Caco-2 (cell line): ENCODE data around the gene CNTN6. TPM values are rescaled to one million over a fixed set of nuclear protein-coding genes. Genes with fewer than 3 reads are reported as not detected.

Experiments used
- BruUV-seq: library from RNA; stranded (reverse); fragments of 400-500 nt; replicated peaks from 2 replicates; lab custom pipeline; 2021; lab: Mats Ljungman, UMichigan
- CTCF ChIA-PET: fragments of 300-600 bp; sonication (Branson Sonifier 250); formaldehyde crosslinking; loops from one replicate; lab custom pipeline; 2022; ENCODE audit warnings: antibody characterized with exemption; lab: Charles Lee
- POLR2A ChIA-PET: fragments of 300-600 bp; sonication (Branson Sonifier 250); formaldehyde crosslinking; loops from one replicate; lab custom pipeline; 2022; ENCODE audit warnings: antibody characterized with exemption; lab: Charles Lee
- DNase-seq, 2 experiments: peaks; one replicate each; pipeline versions ENCODE4 v3.0.0 to v3.0.0-alpha.2; 2020 to 2022
- H3K27me3 ChIP-seq: replicated peaks from 2 replicates; pipeline ENCODE4 v1.6.0; 2011; ENCODE audit warnings: low read length; ENCODE audit not compliant: control insufficient read depth, insufficient read depth
- H3K36me3 ChIP-seq: 2 replicates; pipeline ENCODE4 v1.5.1; 2011; ENCODE audit warnings: low read length; ENCODE audit not compliant: control insufficient read depth, insufficient read depth
- H3K4me1 ChIP-seq: fragments of 250-450 bp; sonication (Bioruptor Pico); 2 replicates; pipeline ENCODE4 v1.5.1; 2020; ENCODE audit warnings: mild to moderate bottlenecking
- H3K4me3 ChIP-seq: 2 replicates; pipeline ENCODE4 v1.5.1; 2011; ENCODE audit warnings: low read depth, mild to moderate bottlenecking, control low read depth, low read length
- H3K9me3 ChIP-seq: fragments of 250-450 bp; sonication (Bioruptor Pico); 2 replicates; pipeline ENCODE4 v1.5.1; 2020; ENCODE audit warnings: mild to moderate bottlenecking, moderate library complexity
- H3K27ac Mint-ChIP-seq: one replicate; pipeline ENCODE4 v1.8.0; 2022; ENCODE audit warnings: mixed read lengths; ENCODE audit not compliant: unreplicated experiment
- H3K27me3 Mint-ChIP-seq: one replicate; pipeline ENCODE4 v1.8.0; 2022; ENCODE audit warnings: mixed read lengths; ENCODE audit not compliant: insufficient read depth, unreplicated experiment
- H3K36me3 Mint-ChIP-seq: one replicate; pipeline ENCODE4 v1.8.0; 2022; ENCODE audit warnings: mild to moderate bottlenecking, mixed read lengths; ENCODE audit not compliant: insufficient read depth, unreplicated experiment
- H3K4me1 Mint-ChIP-seq: one replicate; pipeline ENCODE4 v1.8.0; 2022; ENCODE audit warnings: low read depth, mixed read lengths; ENCODE audit not compliant: unreplicated experiment
- H3K4me3 Mint-ChIP-seq: one replicate; pipeline ENCODE4 v1.8.0; 2022; ENCODE audit warnings: mild to moderate bottlenecking, moderate library complexity, mixed read lengths; ENCODE audit not compliant: unreplicated experiment
- H3K9me3 Mint-ChIP-seq: one replicate; pipeline ENCODE4 v1.8.0; 2022; ENCODE audit warnings: mixed read lengths; ENCODE audit not compliant: unreplicated experiment
- CTCF ChIP-seq, 2 experiments: fragments of 200-600 bp in 1 of 2; IDR thresholded peaks; 1 replicate in 1 of 2; 2 replicates in 1 of 2; pipeline versions ENCODE4 v1.5.1 to v1.8.0; 2011 to 2022; ENCODE audit warnings: antibody characterized with exemption in 1 of 2, control low read depth in 1 of 2, inconsistent platforms in 1 of 2, low read depth in 1 of 2, low read length in 1 of 2, mild to moderate bottlenecking in 1 of 2, moderate library complexity in 1 of 2; ENCODE audit not compliant: insufficient read depth in 1 of 2, severe bottlenecking in 1 of 2, unreplicated experiment in 1 of 2
- intact Hi-C: fragments of 100-400 bp; cut with micrococcal nuclease; formaldehyde crosslinking; loops from one replicate; pipeline ENCODE4 v1.10.0; 2022; ENCODE audit not compliant: unreplicated experiment
- total RNA-seq: library from RNA; stranded (reverse); gene quantifications from 2 replicates; pipeline ENCODE4 v1.2.3, GENCODE V29; 2022

The CNTN6 gene
- total RNA-seq, 1 experiment from 2014 or later, result not detected

GRCh38 chr3:1056744-1057143 lies 36.1 kb upstream of the CNTN6 start:
- Mint-ChIP-seq H3K27me3 (no peaks in the 10 kb centered on the region), H3K9me3 (no peaks in the 10 kb centered on the region), H3K27ac (no peak overlapping the region), H3K36me3 (no peaks in the 10 kb centered on the region), H3K4me1 (no peaks in the 10 kb centered on the region), H3K4me3 (no peak overlapping the region)
- ChIA-PET POLR2A (interaction anchor here (0.6 kb wide), 1 partner anchor 15 kb away, joined by 7 read pairs; no protein-coding TSS in a partner anchor), CTCF (no interaction called here)
- Histone ChIP-seq H3K4me1 (no peaks in the 10 kb centered on the region), H3K27me3 (no peaks in the 10 kb centered on the region), H3K36me3 (no peaks in the 10 kb centered on the region), H3K4me3 (no peak overlapping the region), H3K9me3 (no peaks in the 10 kb centered on the region)
- intact Hi-C loops, result no loop called here
- DNase-seq, result no peak
- BruUV-seq, result no TSS peak
- TF ChIP-seq CTCF (IDR thresholded peaks at IDR 0.05; ENCODE audit: insufficient read depth in 1 of 2, low read depth in 1 of 2, low read length in 1 of 2, severe bottlenecking in 1 of 2, unreplicated experiment in 1 of 2), result no peak

- CTCF ChIA-PET, result no interaction called here
- POLR2A ChIA-PET, result no interaction called here
- DNase-seq, result no peak
- H3K4me3 Mint-ChIP-seq, result no peak overlapping the region
- no peaks in the 10 kb centered on the region for H3K4me1 Mint-ChIP-seq
- H3K27ac Mint-ChIP-seq, result no peak overlapping the region
- no peaks in the 10 kb centered on the region for H3K36me3 Mint-ChIP-seq
- H3K36me3 ChIP-seq, result no peaks in the 10 kb centered on the region
- intact Hi-C loops, result no loop called here
- no peaks in the 10 kb centered on the region for H3K9me3 Mint-ChIP-seq
- H3K4me1 ChIP-seq, result no peaks in the 10 kb centered on the region
- no peaks in the 10 kb centered on the region for H3K27me3 ChIP-seq
- H3K9me3 ChIP-seq, result no peaks in the 10 kb centered on the region
- no peak overlapping the region for H3K4me3 ChIP-seq
- no TSS peak for BruUV-seq
- no peaks in the 10 kb centered on the region for H3K27me3 Mint-ChIP-seq
- no peak for TF ChIP-seq CTCF (IDR thresholded peaks at IDR 0.05; ENCODE audit: insufficient read depth in 1 of 2, low read depth in 1 of 2, low read length in 1 of 2, severe bottlenecking in 1 of 2, unreplicated experiment in 1 of 2)
Measured at GRCh38 chr3:1057436-1057835, 35.4 kb upstream of the CNTN6 start.

GRCh38 chr3:1068985-1069384 lies 23.8 kb upstream of the CNTN6 start:
- intact Hi-C loops, result no loop called here
- no peaks in the 10 kb centered on the region for H3K36me3 ChIP-seq
- no peaks in the 10 kb centered on the region for H3K36me3 Mint-ChIP-seq
- H3K9me3 ChIP-seq, result no peaks in the 10 kb centered on the region
- H3K4me1 ChIP-seq, result no peaks in the 10 kb centered on the region
- H3K27ac Mint-ChIP-seq, result no peak overlapping the region
- no peak overlapping the region for H3K4me3 Mint-ChIP-seq
- no TSS peak for BruUV-seq
- DNase-seq, result no peak
- no peak for TF ChIP-seq CTCF (IDR thresholded peaks at IDR 0.05; ENCODE audit: insufficient read depth in 1 of 2, low read depth in 1 of 2, low read length in 1 of 2, severe bottlenecking in 1 of 2, unreplicated experiment in 1 of 2)
- H3K4me1 Mint-ChIP-seq, result no peaks in the 10 kb centered on the region
- no peaks in the 10 kb centered on the region for H3K27me3 ChIP-seq
- H3K4me3 ChIP-seq, result no peak overlapping the region
- H3K9me3 Mint-ChIP-seq, result no peaks in the 10 kb centered on the region
- CTCF ChIA-PET, result no interaction called here
- peaks cover 4% of the 10 kb centered on the region for H3K27me3 Mint-ChIP-seq
- POLR2A ChIA-PET, result no interaction called here
